Activated effector memory CD4-positive, alpha-beta T cell treated with Interleukin-2 at 50 U/mL for 16 hours (primary cell): ENCODE data around the gene KCNJ5.
A peak's percentile ranks its signal among the peaks of the same experiment; 100 is the strongest.

Experiments used
- DNase-seq: peaks from one replicate; pipeline ENCODE4 v3.0.0-alpha.2; 2020

The KCNJ5 gene

GRCh38 chr11:128890543-128891368 lies at the start of gene KCNJ5:
TSS of gene KCNJ5 (plus strand) at chr11:128891356. CDS start at chr11:128911274, 19,918 bp downstream.
- no peak for DNase-seq

- no peak for DNase-seq
These were observed 49.6 kb upstream of the KCNJ5 start for GRCh38 chr11:128841461-128842072.

GRCh38 chr11:128843198-128843785 lies 47.9 kb upstream of the KCNJ5 start:
- DNase-seq: no peak

GRCh38 chr11:128845334-128845780 lies 45.8 kb upstream of the KCNJ5 start:
- no peak for DNase-seq

DNA sequence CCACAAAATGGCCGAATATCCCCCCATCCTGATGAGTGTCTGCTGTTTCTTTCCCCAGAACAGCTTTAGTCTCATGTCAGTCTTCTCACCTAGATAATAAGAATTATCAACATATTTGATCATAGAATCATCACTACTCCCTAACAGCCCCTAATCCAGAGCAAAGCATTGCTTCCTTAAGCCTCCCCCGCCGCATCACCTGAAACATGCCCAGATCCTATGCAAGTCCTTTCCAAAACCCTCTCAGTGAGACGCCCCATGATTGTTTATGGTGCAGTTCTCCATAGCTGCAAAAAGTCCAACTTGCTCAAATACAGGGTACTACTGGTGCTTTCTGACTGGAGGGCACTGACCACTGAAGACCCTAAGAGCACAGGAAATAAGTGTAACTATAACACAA lies 44.2 kb upstream of the KCNJ5 start:
- no peak for DNase-seq

GRCh38 chr11:128848815-128849455 lies 42.2 kb upstream of the KCNJ5 start:
- peak; percentile 52 for DNase-seq

- DNase-seq: no peak
These were observed 38.7 kb upstream of the KCNJ5 start for GRCh38 chr11:128852327-128853023.

GRCh38 chr11:128853559-128853958 lies 37.6 kb upstream of the KCNJ5 start:
- no peak for DNase-seq

GRCh38 chr11:128854841-128855240 lies 36.3 kb upstream of the KCNJ5 start:
- no peak for DNase-seq

- DNase-seq: no peak
These were observed 34.9 kb upstream of the KCNJ5 start for GRCh38 chr11:128856241-128856640.

DNA sequence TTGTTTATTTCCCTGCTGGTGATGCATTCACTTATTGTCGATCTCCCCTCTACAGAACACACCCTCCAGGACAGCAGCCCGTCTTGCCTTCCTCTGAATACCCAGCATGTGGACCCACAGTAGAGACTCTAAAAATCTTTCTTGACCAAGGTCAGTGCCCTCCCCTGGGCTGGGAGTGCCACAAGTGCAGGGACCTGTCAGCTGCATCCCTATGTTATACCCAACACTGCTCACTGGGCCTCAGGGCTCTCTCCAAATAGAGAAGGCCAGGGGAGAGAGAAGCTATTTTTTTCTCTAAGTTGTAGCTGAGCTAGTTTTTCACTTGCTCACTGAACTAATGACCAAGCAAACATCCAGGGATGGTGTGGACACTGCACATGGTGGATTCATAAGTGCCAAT lies 33.8 kb upstream of the KCNJ5 start:
- no peak for DNase-seq

- peak; percentile 68 for DNase-seq
These were observed 31.4 kb upstream of the KCNJ5 start for GRCh38 chr11:128859563-128860441.

DNA sequence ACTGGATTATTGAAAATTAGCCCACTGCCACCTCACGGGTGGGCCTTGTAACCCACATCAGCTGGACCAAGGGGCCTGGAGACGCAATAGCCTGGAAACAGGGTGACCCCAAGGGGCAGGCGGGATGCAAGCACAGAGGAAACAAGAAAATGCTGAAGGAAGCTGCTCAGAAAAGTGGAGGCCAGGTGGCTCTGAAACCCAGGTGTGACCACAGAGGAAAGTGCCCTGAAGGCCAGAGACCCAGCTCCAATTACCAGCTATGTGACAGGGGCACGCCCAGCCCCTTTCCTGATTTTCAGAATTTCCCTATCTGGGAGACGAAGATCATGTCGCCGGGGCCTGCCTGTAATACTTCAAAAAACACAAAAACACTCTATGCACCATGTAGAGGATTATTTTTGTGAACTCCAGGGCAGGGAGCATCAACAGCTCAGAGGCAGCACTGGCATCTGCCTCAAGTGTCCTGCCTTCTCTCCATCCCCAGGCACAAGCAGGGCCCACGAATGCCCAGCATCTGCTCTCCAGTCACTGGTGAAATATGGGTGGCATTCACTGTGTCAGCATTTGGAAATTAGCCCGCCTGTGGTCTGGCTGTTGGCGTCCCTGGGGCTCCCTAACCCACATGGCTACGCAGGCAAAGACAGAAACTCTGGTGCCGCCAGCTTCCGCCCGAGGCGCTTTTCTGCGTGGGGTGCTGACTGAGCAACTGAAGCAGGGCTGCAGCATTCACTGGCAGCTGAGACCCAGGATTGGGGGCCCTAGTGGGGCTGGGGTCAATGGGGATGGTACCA lies 30.4 kb upstream of the KCNJ5 start:
- DNase-seq: no peak

DNA sequence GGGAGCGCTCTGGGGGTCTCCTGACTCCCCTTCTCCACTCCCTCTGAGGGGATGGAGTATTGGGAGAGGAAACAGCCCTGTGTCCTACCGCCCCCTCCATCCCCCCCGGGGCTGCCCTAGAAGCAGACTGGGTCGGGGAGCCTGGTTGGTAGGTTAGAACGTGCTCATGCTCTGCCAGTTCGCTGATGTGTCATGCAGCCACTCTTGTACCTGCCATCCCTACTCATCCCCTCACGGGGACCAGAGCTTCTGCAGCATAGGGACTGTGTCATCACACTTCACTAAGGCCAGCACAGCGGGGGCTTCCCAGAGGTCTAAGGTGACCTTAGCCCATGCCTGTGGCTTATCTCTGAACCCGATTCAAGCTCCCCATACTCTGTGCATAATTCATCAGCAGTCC lies 28.8 kb upstream of the KCNJ5 start:
- DNase-seq: no peak

GRCh38 chr11:128862908-128863660 lies 28.1 kb upstream of the KCNJ5 start:
- no peak for DNase-seq

DNA sequence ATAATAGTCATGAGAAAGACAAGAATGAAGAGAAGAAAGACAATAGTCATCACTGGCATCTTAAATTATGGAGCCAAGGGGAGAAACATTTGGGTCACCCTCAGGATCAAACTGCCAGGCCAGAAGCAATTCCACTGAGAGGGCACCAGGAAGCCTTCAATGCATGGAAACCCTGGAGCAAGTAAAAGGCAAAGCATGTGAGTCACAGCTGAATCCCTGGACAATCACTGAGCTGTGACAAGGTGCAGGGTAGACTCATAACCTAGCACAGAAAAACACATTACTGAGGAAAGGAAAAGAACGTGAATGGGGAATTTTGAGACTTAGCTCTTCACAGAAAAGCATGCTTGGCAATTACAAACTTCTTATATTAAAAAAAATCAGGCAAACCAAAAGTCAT lies 25.7 kb upstream of the KCNJ5 start:
- DNase-seq: no peak

DNA sequence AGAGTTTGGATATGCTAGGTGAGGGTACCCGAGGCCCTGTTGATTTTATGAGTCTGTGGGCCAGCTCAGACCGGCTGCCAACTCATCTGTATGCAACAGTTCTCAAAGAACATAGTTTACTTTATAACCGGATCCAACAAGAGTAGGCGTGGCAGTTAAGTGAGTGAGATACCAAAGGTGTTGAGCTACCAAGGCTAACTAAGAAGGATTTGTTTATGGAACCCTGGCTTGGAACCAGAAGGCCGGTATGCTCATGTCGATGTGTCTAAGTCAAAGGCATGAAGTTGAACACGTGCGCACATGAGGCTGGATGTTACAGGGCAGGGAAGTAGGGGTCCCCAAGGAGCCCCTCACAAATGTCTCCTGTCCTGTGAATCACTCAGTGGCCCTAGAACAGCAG lies 23.9 kb upstream of the KCNJ5 start, which contains the start of gene KCNJ1:
TSS of gene KCNJ1 (minus strand) at position 20 of the 400 bp plus-strand sequence. CDS start 27,053 bp downstream, outside the sequence.
- DNase-seq: no peak

DNA sequence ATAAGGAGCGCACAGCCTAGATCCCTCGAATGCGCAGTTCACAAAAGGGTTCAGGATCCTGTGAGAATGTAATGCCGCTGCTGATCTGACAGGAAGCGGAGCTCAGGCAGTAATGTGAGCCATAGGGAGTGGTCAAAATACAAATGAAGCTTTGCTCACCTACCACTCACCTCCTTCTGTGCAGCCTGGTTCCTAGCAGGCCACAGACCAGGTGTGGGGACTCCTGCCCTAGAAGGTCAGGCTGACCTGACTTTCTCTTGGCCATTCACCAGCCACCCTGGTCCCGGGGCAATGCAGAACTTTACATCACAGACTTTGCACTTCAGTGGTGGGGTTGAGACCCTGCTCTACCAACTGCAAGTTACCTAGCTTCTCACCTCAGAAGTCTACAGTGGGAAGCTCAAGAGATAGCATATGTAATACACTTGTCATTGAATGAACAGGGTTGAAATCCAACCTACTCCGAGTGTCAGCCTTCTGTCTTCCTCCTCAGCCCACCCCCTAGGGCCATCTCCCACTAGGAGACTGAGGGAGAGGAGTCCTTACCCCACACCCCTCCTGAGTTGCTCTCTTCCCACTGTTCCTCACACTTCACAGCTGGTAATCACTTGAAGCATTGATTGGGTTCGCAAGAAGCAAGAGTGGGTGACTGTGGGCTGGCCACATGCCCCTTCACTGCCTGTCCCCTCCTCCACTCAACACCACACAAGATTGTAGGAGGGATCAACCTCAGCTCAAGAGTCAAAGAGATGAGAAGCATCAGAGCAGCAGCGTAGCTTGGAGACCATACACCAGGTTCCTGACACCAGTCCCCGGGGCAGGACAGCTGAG lies 22.1 kb upstream of the KCNJ5 start:
- no peak for DNase-seq

DNA sequence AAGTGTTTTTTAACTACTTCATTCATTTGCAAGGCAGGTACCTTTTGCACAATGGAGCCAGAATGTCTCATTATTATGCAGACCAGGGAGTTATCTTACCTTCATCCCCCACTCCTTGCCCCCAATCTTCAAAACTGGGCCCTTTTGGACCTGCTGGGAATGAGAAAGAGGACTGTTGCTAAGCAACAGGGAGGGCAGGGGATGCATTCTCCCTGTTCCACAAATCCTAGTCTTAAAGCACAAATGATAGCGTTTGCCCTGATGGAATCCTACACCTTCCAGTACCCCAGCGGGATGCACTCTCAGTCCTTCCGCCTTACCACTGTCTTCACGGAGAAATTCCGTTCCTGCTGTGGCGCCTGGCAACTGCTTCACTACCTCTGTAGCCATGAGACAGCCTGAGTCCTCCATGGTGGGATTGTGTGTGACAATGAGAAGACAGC lies 20.0 kb upstream of the KCNJ5 start:
- no peak for DNase-seq
